Tibial artery (tissue), 4 donors: ENCODE data around the gene SWT1.

Source experiments
- DNase-seq, 2 donors: peaks; one replicate each; pipeline ENCODE4 v3.0.0-alpha.2; 2019
- H3K27ac ChIP-seq, 2 donors: fragments of 200-600 bp; sonication (generic) in 1 of 2; 1 replicate in 1 of 2; 2 replicates in 1 of 2; pipeline ENCODE4 v1.5.1; 2018 to 2019; ENCODE audit warnings: mild to moderate bottlenecking in 1 of 2
- H3K27me3 ChIP-seq, 2 donors: fragments of 200-600 bp; sonication (generic) in 1 of 2; one replicate each; pipeline versions ENCODE4 v1.5.1 to v1.6.0; 2016 to 2019
- H3K36me3 ChIP-seq, 3 donors: fragments of 200-600 bp; sonication (generic) in 2 of 3; one replicate each; pipeline ENCODE4 v1.5.1; 2016 to 2019; ENCODE audit warnings: mild to moderate bottlenecking in 2 of 3
- H3K4me1 ChIP-seq, 4 donors: fragments of 200-600 bp; sonication (generic) in 2 of 4; 1 replicate in 3 of 4; 2 replicates in 1 of 4; pipeline ENCODE4 v1.5.1; 2016 to 2019
- H3K4me3 ChIP-seq, 2 donors: fragments of 200-600 bp; sonication (generic) in 1 of 2; 1 replicate in 1 of 2; 2 replicates in 1 of 2; pipeline ENCODE4 v1.5.1; 2018 to 2019; ENCODE audit warnings: mild to moderate bottlenecking in 2 of 2
- H3K9me3 ChIP-seq, 3 donors: fragments of 200-600 bp; sonication (generic) in 1 of 3; one replicate each; pipeline ENCODE4 v1.5.1; 2016 to 2019
- intact Hi-C: fragments of 100-400 bp; cut with DNase I; formaldehyde crosslinking; loops from one replicate; pipeline ENCODE4 v1.15.0; 2023; ENCODE audit warnings: low total_unique reads
- TF ChIP-seq, protein P1 (sequence below), 2 experiments: fragments of 200-600 bp in 1 of 2; fragments of 450-650 bp in 1 of 2; IDR thresholded peaks; one replicate each; pipeline ENCODE4 v1.5.1; 2017 to 2019; ENCODE audit warnings: antibody characterized with exemption in 2 of 2, mild to moderate bottlenecking in 1 of 2, moderate library complexity in 1 of 2

Gene SWT1

DNA sequence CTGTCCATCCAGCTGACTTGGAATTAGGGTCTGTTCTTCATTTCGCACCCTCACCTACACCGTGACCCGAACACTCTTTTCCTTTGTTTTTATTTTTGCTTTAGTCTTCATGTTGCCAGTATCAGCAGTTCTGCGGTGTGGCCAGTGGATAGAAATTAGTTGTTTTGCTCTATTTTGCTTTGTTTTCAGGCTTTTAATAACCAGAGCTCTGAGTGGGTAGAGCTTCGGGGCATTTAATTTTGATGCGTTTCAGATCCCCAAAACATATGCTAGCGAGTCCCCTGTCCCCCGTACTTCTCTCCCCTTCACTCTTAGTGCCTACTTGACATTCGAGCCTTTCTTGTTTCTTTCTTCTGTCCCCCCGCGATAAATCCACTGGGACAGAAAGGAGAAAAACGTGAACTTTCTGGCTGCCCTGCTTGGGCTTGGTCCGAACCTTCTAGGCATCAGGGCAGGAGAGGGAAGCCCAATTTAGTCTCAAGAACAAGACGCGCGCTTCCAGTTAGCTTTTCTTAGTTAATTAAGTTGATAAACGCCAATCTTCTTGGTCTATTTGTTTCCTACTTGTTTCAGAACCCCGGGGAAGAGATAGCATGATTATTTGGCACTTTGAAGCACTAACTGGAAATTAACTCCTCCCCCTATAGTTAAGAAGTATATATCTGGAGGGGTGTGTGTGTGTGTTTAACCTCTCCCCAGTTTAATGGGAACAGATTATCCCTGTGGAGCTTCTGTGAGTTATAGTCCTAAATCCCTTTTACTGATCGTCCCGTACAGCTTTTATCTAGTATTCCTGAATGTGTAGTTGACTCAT, 839 bp downstream of the SWT1 start:
- intact Hi-C loops, result loop anchor here (2.0 to 10.0 kb wide), 3 partner anchors 113 to 403 kb away; partner anchors contain the start of genes EDEM3, IVNS1ABP and RNF2
- peaks cover 0 to 2% of the 10 kb centered on the region in 2 donors for H3K27me3 ChIP-seq
- DNase-seq, result no peak
- H3K4me3 ChIP-seq, result peak overlapping the region; percentile 83 to 87
- peaks cover 8 to 19% (median 13%) of the 10 kb centered on the region in 3 donors for H3K36me3 ChIP-seq
- TF ChIP-seq, protein P1, sequence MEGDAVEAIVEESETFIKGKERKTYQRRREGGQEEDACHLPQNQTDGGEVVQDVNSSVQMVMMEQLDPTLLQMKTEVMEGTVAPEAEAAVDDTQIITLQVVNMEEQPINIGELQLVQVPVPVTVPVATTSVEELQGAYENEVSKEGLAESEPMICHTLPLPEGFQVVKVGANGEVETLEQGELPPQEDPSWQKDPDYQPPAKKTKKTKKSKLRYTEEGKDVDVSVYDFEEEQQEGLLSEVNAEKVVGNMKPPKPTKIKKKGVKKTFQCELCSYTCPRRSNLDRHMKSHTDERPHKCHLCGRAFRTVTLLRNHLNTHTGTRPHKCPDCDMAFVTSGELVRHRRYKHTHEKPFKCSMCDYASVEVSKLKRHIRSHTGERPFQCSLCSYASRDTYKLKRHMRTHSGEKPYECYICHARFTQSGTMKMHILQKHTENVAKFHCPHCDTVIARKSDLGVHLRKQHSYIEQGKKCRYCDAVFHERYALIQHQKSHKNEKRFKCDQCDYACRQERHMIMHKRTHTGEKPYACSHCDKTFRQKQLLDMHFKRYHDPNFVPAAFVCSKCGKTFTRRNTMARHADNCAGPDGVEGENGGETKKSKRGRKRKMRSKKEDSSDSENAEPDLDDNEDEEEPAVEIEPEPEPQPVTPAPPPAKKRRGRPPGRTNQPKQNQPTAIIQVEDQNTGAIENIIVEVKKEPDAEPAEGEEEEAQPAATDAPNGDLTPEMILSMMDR (IDR thresholded peaks at IDR 0.05), result no peak
- H3K4me1 ChIP-seq, result peaks cover 0 to 40% (median 8%) of the 10 kb centered on the region in 4 donors
- no peaks in the 10 kb centered on the region for H3K9me3 ChIP-seq
- H3K27ac ChIP-seq, result peak overlapping the region; percentile 99 to 100

DNA sequence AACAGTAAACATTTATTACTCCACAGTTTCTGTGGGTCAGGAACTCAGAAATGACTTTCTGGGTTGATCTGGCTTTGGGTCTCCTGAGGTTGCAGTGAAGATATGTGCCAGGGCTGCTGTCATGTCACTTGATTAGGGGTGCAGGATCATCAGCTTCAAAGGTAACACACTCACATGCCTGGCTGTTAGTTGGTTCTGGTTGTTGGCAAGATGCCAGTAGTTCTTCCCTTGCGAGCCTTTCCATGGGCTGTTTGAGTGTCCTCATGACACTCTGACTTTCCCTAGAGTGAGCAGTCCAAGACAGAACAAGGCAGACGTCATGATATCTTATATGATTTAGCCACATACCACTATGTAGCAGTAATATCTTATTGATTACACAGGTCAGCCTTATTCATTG, 1.8 kb downstream of the SWT1 start:
- peaks cover 8 to 28% (median 13%) of the 10 kb centered on the region in 3 donors for H3K36me3 ChIP-seq
- no peak overlapping the region for H3K27ac ChIP-seq
- TF ChIP-seq, protein P1 (IDR thresholded peaks at IDR 0.05), result no peak
- H3K27me3 ChIP-seq, result peaks cover 0 to 2% of the 10 kb centered on the region in 2 donors
- H3K4me1 ChIP-seq, result peaks cover 0 to 31% (median 7%) of the 10 kb centered on the region in 4 donors
- DNase-seq, result no peak
- no peaks in the 10 kb centered on the region for H3K9me3 ChIP-seq
- H3K4me3 ChIP-seq, result no peak overlapping the region
- intact Hi-C loops, result loop anchor here (10.0 kb wide), 2 partner anchors 114 to 404 kb away; partner anchors contain the start of genes EDEM3 and RNF2

DNA sequence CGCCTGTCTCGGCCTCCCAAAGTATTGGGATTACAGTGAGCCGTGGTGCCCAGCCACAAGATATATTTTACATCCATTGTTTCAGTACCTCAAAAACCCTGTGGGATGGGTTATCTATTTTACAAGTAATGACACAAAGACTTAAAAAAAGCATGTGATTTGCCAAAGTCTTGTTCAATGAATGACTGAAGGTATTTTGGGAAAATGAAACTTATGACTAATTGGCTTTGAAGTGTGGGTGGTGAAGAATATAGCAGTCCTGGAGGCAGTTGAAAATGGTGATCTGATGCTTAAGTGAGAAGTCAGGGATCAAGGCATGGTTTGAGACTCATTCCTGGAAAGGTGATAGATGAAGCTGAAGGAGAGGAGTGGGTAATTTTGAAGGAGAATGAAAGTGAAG, 3.0 kb downstream of the SWT1 start:
- intact Hi-C loops, result loop anchor here (10.0 kb wide), 2 partner anchors 115 to 405 kb away; partner anchors contain the start of genes EDEM3 and RNF2
- no peak overlapping the region for H3K27ac ChIP-seq
- no peak overlapping the region for H3K4me3 ChIP-seq
- H3K27me3 ChIP-seq, result peaks cover 0 to 2% of the 10 kb centered on the region in 2 donors
- H3K9me3 ChIP-seq, result no peaks in the 10 kb centered on the region
- TF ChIP-seq, protein P1 (IDR thresholded peaks at IDR 0.05), result no peak
- peaks cover 8 to 40% (median 18%) of the 10 kb centered on the region in 3 donors for H3K36me3 ChIP-seq
- no peak for DNase-seq
- H3K4me1 ChIP-seq, result peaks cover 0 to 20% (median 3%) of the 10 kb centered on the region in 4 donors

DNA sequence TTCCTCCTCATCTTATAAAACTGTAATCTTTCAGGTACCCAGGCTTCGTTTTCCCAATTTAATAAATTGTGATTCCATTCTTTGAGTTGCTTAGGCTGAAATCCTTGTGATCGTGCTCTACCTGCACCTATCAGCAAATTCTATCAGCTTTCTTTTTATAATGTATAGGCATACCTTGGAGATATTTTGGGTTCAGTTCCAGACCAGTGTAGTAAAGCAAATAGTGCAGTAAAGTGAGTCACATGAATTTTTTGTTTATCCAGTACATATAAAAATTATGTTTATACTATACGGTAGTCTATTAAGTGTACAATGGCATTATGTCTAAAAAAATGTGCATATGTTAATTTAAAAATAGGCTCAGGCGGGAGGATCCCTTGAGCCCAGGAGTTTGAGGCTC, 5.5 kb downstream of the SWT1 start:
- Histone ChIP-seq H3K36me3 (peaks cover 17 to 65% (median 29%) of the 10 kb centered on the region in 3 donors), H3K4me3 (no peak overlapping the region), H3K4me1 (peaks cover 0 to 11% (median 3%) of the 10 kb centered on the region in 4 donors), H3K27me3 (no peaks in the 10 kb centered on the region), H3K9me3 (no peaks in the 10 kb centered on the region), H3K27ac (no peak overlapping the region)
- intact Hi-C loops, result no loop called here
- TF ChIP-seq, protein P1 (IDR thresholded peaks at IDR 0.05), result no peak
- DNase-seq, result no peak

DNA sequence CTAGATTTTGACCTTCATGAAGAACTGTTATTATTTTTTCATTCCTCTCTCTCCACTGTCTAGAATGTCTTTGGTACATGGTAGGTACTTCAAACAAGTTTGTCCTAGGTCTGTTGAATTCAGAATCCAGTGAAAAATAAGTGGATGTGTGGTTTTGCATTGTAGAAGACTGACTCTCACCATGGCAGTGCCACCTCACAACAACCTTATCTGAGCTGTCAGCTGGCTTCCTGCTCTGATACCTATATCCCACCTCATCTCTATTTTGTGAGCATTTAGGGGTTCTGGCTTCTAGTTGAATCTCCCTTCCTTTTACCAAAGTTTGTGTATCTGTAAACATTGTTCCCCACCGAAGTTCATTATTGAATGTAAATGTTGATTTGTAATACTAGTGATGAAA, 9.1 kb downstream of the SWT1 start:
- Histone ChIP-seq H3K9me3 (no peaks in the 10 kb centered on the region), H3K27me3 (no peaks in the 10 kb centered on the region), H3K4me1 (no peaks in the 10 kb centered on the region), H3K4me3 (no peak overlapping the region), H3K36me3 (peaks cover 23 to 85% (median 39%) of the 10 kb centered on the region in 3 donors), H3K27ac (no peak overlapping the region)
- intact Hi-C loops, result no loop called here
- TF ChIP-seq, protein P1 (IDR thresholded peaks at IDR 0.05), result no peak
- no peak for DNase-seq
